B cell (primary cell): ENCODE data around the gene MICAL3. TPM values are rescaled to one million over a fixed set of nuclear protein-coding genes. Genes with fewer than 3 reads are reported as not detected.

ENCODE experiments used
- ATAC-seq: fragments of 200-7000 bp; cut with Tn5 transposase; one replicate; pipeline ENCODE4 v1.10.0; 2021; ENCODE audit warnings: low read depth, mild to moderate bottlenecking, moderate number of reproducible peaks, moderate library complexity
- CTCF ChIA-PET: fragments of 350-600 bp; sonication (Branson Sonifier 250); formaldehyde crosslinking; loops from one replicate; lab custom pipeline; 2021; ENCODE audit warnings: antibody characterized with exemption, inconsistent platforms; lab: Charles Lee
- POLR2A ChIA-PET: fragments of 350-600 bp; sonication (Branson Sonifier 250); formaldehyde crosslinking; loops from one replicate; lab custom pipeline; 2021; ENCODE audit warnings: antibody characterized with exemption; lab: Charles Lee
- DNase-seq: peaks from one replicate; pipeline ENCODE4 v3.0.0; 2013
- H2AFZ ChIP-seq: 2 replicates; pipeline ENCODE4 v1.6.1; 2012; ENCODE audit warnings: mild to moderate bottlenecking, low read depth, low read length; ENCODE audit not compliant: insufficient read depth, poor library complexity, severe bottlenecking
- H3K27ac ChIP-seq, 2 donors: 1 replicate in 1 of 2; 2 replicates in 1 of 2; pipeline ENCODE4 v1.5.1; 2012 to 2013; ENCODE audit warnings: low read length in 2 of 2, mild to moderate bottlenecking in 2 of 2, moderate library complexity in 1 of 2
- H3K27me3 ChIP-seq, 4 experiments: fragments of 200-600 bp in 1 of 4; sonication (generic) in 1 of 4; replicated peaks in 1 of 4; 1 replicate in 2 of 4; 2 replicates in 2 of 4; pipeline versions ENCODE4 v1.6.1 to v1.7.0; 2013 to 2016; ENCODE audit warnings: low read length in 3 of 4, mild to moderate bottlenecking in 2 of 4, mixed read lengths in 1 of 4, moderate library complexity in 1 of 4; ENCODE audit not compliant: insufficient read depth in 4 of 4, control insufficient read depth in 3 of 4; ENCODE audit errors: control extremely low read depth in 1 of 4
- H3K36me3 ChIP-seq, 2 experiments: replicated peaks in 1 of 2; 1 replicate in 1 of 2; 2 replicates in 1 of 2; pipeline versions ENCODE4 v1.6.1 to v1.7.1; 2013; ENCODE audit warnings: low read length in 1 of 2; ENCODE audit not compliant: insufficient read depth in 2 of 2, control insufficient read depth in 1 of 2; ENCODE audit errors: control extremely low read depth in 1 of 2, extremely low read depth in 1 of 2
- H3K4me1 ChIP-seq, 2 donors: fragments of 200-600 bp in 1 of 2; sonication (generic) in 1 of 2; 1 replicate in 1 of 2; 2 replicates in 1 of 2; pipeline versions ENCODE4 v1.5.1 to v1.6.1; 2013 to 2017; ENCODE audit warnings: low read length in 2 of 2; ENCODE audit not compliant: control insufficient read depth in 2 of 2, insufficient read depth in 2 of 2
- H3K4me2 ChIP-seq: replicated peaks from 2 replicates; pipeline ENCODE3; 2012; ENCODE audit warnings: mild to moderate bottlenecking, low read depth, low read length; ENCODE audit not compliant: poor library complexity, severe bottlenecking
- H3K4me3 ChIP-seq, 5 experiments: fragments of 200-600 bp in 1 of 5; sonication (generic) in 1 of 5; 1 replicate in 3 of 5; 2 replicates in 2 of 5; pipeline versions ENCODE4 v1.5.1 to v1.7.0; 2011 to 2016; ENCODE audit warnings: low read length in 4 of 5, mild to moderate bottlenecking in 4 of 5, low read depth in 2 of 5, control low read depth in 1 of 5, moderate library complexity in 1 of 5; ENCODE audit not compliant: insufficient read depth in 1 of 5; ENCODE audit errors: control extremely low read depth in 1 of 5, extremely low read depth in 1 of 5
- H3K79me2 ChIP-seq: fragments of 200-600 bp; sonication (generic); one replicate; pipeline ENCODE4 v1.6.0; 2016; ENCODE audit warnings: low read length; ENCODE audit not compliant: control insufficient read depth, insufficient read depth
- H3K9ac ChIP-seq: fragments of 200-600 bp; sonication (generic); 2 replicates; pipeline ENCODE4 v1.6.1; 2017; ENCODE audit warnings: mild to moderate bottlenecking, low read length, moderate library complexity
- H3K9me3 ChIP-seq, 3 donors: one replicate each; pipeline versions ENCODE4 v1.6.1 to v1.7.1; 2013; ENCODE audit warnings: low read length in 2 of 3; ENCODE audit not compliant: control insufficient read depth in 2 of 3, insufficient read depth in 1 of 3; ENCODE audit errors: control extremely low read depth in 1 of 3
- H4K20me1 ChIP-seq: 2 replicates; pipeline ENCODE4 v1.6.0; 2012; ENCODE audit warnings: mild to moderate bottlenecking, low read length; ENCODE audit not compliant: insufficient read depth, control insufficient read depth, poor library complexity, severe bottlenecking
- H3K27ac Mint-ChIP-seq: one replicate; pipeline ENCODE4 v1.8.0; 2021; ENCODE audit warnings: mixed read lengths
- H3K27me3 Mint-ChIP-seq: one replicate; pipeline ENCODE4 v1.8.0; 2021; ENCODE audit warnings: mixed read lengths
- H3K4me1 Mint-ChIP-seq: one replicate; pipeline ENCODE4 v1.8.0; 2021; ENCODE audit warnings: mixed read lengths
- H3K4me3 Mint-ChIP-seq: one replicate; pipeline ENCODE4 v1.8.0; 2021; ENCODE audit warnings: mixed read lengths
- H3K9me3 Mint-ChIP-seq: one replicate; pipeline ENCODE4 v1.8.0; 2022; ENCODE audit warnings: mixed read lengths; ENCODE audit not compliant: insufficient read depth
- CTCF ChIP-seq: fragments of 200-600 bp; IDR thresholded peaks from one replicate; pipeline ENCODE4 v1.8.0; 2022; ENCODE audit warnings: antibody characterized with exemption, mild to moderate bottlenecking
- EZH2 ChIP-seq: IDR thresholded peaks from 2 replicates; pipeline ENCODE4 v1.6.1; 2012; ENCODE audit warnings: borderline replicate concordance, low read depth, mild to moderate bottlenecking, moderate library complexity, low read length; ENCODE audit not compliant: insufficient read depth, poor library complexity, severe bottlenecking
- WGBS: methylation state at CpG from one replicate; pipeline ENCODE4 v1.1.5; 2013; ENCODE audit warnings: missing lambda C conversion rate; ENCODE audit not compliant: insufficient coverage; 5-methylcytosine and 5-hydroxymethylcytosine counted together
- intact Hi-C: fragments of 100-400 bp; cut with micrococcal nuclease; formaldehyde crosslinking; loops from one replicate; pipeline ENCODE4 v1.10.0; 2022
- polyA plus RNA-seq: library from polyadenylated mRNA; depleted of rRNA; stranded (reverse); fragments of >200 nt; gene quantifications from 2 replicates; pipeline ENCODE4 v1.2.3, GENCODE V29; 2012
- total RNA-seq, 2 donors: library from RNA; stranded (reverse); fragments of 120-200 nt in 1 of 2; gene quantifications; 1 replicate in 1 of 2; 2 replicates in 1 of 2; pipeline versions ENCODE4 v1.2.3 to v1.2.4, GENCODE V29; 2013 to 2022

The MICAL3 gene
- total and polyA plus RNA-seq, 2 donors (not counting 1 experiment from before 2014, with no cell fraction given) = 50.5 to 253 TPM

- Histone ChIP-seq H2AFZ (no peak overlapping the region), H4K20me1 (peaks cover 48% of the 10 kb centered on the region), H3K79me2 (peaks cover 24% of the 10 kb centered on the region), H3K4me1 (no peaks in the 10 kb centered on the region), H3K4me2 (no peak overlapping the region), H3K9ac (no peak overlapping the region), H3K27ac (no peak overlapping the region), H3K4me3 (no peak overlapping the region), H3K36me3 (peaks cover 0 to 77% of the 10 kb centered on the region in 2 experiments), H3K9me3 (no peaks in the 10 kb centered on the region), H3K27me3 (no peaks in the 10 kb centered on the region)
- ATAC-seq (no peak), DNase-seq (no peak)
- Mint-ChIP-seq H3K4me3 (no peak overlapping the region), H3K4me1 (no peaks in the 10 kb centered on the region), H3K27me3 (no peaks in the 10 kb centered on the region), H3K27ac (no peak overlapping the region), H3K9me3 (no peaks in the 10 kb centered on the region)
- POLR2A ChIA-PET = no interaction called here
- intact Hi-C loops = no loop called here
- CTCF ChIA-PET = no interaction called here
- TF ChIP-seq EZH2 (no peak), CTCF (no peak)
- 98% methylated on average over 16 of the region's 16 CpGs for WGBS
Measured at GRCh38 chr22:17841836-17842235, 182.5 kb downstream of the MICAL3 start.

GRCh38 chr22:17838180-17838865, 186.0 kb downstream of the MICAL3 start:
- Mint-ChIP-seq H3K4me1 (no peaks in the 10 kb centered on the region), H3K27me3 (no peaks in the 10 kb centered on the region), H3K27ac (no peak overlapping the region), H3K4me3 (no peak overlapping the region), H3K9me3 (no peaks in the 10 kb centered on the region)
- Histone ChIP-seq H3K36me3 (peaks cover 0 to 79% of the 10 kb centered on the region in 2 experiments), H3K79me2 (peaks cover 19% of the 10 kb centered on the region), H3K27me3 (no peaks in the 10 kb centered on the region), H4K20me1 (peaks cover 38% of the 10 kb centered on the region), H3K4me3 (no peak overlapping the region), H3K4me1 (no peaks in the 10 kb centered on the region), H2AFZ (no peak overlapping the region), H3K4me2 (no peak overlapping the region), H3K9ac (no peak overlapping the region), H3K9me3 (no peaks in the 10 kb centered on the region), H3K27ac (no peak overlapping the region)
- TF ChIP-seq CTCF (no peak), EZH2 (no peak)
- ATAC-seq (no peak), DNase-seq (no peak)
- ChIA-PET POLR2A (no interaction called here), CTCF (interaction anchor here (2.0 kb wide), 1 partner anchor 8 kb away, joined by 11 read pairs; no protein-coding TSS in a partner anchor)
- intact Hi-C loops = no loop called here
- WGBS = 88% methylated on average over 6 of the region's 13 CpGs
